CD4-positive, CD25-positive, alpha-beta regulatory T cell (primary cell): ENCODE measurements around the gene UGGT2. TPM values are rescaled to one million over a fixed set of nuclear protein-coding genes. Genes with fewer than 3 reads are reported as not detected.
A peak's percentile ranks its signal among the peaks of the same experiment; 100 is the strongest.

Experiments
- ATAC-seq, 2 donors: fragments of 150-1000 bp; cut with Tn5 transposase; one replicate each; pipeline ENCODE4 v1.10.0; 2021; ENCODE audit warnings: low read depth in 2 of 2, moderate number of reproducible peaks in 2 of 2, moderate library complexity in 1 of 2
- DNase-seq, 3 donors: peaks; one replicate each; pipeline versions ENCODE4 v3.0.0 to v3.0.0-alpha.2; 2012 to 2022; ENCODE audit warnings: mixed read lengths in 1 of 3
- H3K27ac ChIP-seq: one replicate; pipeline ENCODE4 v1.7.0; 2013; ENCODE audit warnings: mild to moderate bottlenecking, low read length; ENCODE audit not compliant: insufficient read depth, poor library complexity, severe bottlenecking
- H3K27me3 ChIP-seq: one replicate; pipeline ENCODE4 v1.7.0; 2013; ENCODE audit warnings: low read length; ENCODE audit not compliant: control insufficient read depth, insufficient read depth
- H3K36me3 ChIP-seq: one replicate; pipeline ENCODE4 v1.7.0; 2013; ENCODE audit warnings: mild to moderate bottlenecking, low read length, moderate library complexity; ENCODE audit not compliant: control insufficient read depth, insufficient read depth
- H3K4me1 ChIP-seq: 2 replicates; pipeline ENCODE4 v1.7.0; 2013; ENCODE audit warnings: mild to moderate bottlenecking, low read length; ENCODE audit not compliant: insufficient read depth, control insufficient read depth, poor library complexity, severe bottlenecking
- H3K4me3 ChIP-seq: one replicate; pipeline ENCODE4 v1.7.0; 2013; ENCODE audit warnings: low read depth, mild to moderate bottlenecking, low read length, moderate library complexity
- H3K9me3 ChIP-seq, 2 experiments: 1 replicate in 1 of 2; 2 replicates in 1 of 2; pipeline ENCODE4 v1.7.0; 2013; ENCODE audit warnings: low read length in 2 of 2, mild to moderate bottlenecking in 1 of 2, moderate library complexity in 1 of 2; ENCODE audit not compliant: control insufficient read depth in 2 of 2
- H3K27ac Mint-ChIP-seq, 3 donors: one replicate each; pipeline ENCODE4 v1.8.0; 2020 to 2022; ENCODE audit warnings: mild to moderate bottlenecking in 3 of 3, mixed read lengths in 3 of 3, moderate library complexity in 2 of 3
- H3K27me3 Mint-ChIP-seq: one replicate; pipeline ENCODE4 v1.8.0; 2022; ENCODE audit warnings: mild to moderate bottlenecking, mixed read lengths
- H3K36me3 Mint-ChIP-seq: one replicate; pipeline ENCODE4 v1.8.0; 2020; ENCODE audit warnings: mixed read lengths
- H3K4me1 Mint-ChIP-seq, 4 donors: one replicate each; pipeline ENCODE4 v1.8.0; 2020 to 2022; ENCODE audit warnings: mixed read lengths in 4 of 4, mild to moderate bottlenecking in 1 of 4
- H3K4me3 Mint-ChIP-seq, 4 donors: one replicate each; pipeline ENCODE4 v1.8.0; 2020 to 2022; ENCODE audit warnings: mild to moderate bottlenecking in 4 of 4, mixed read lengths in 4 of 4, moderate library complexity in 3 of 4
- H3K9me3 Mint-ChIP-seq, 7 donors: one replicate each; pipeline ENCODE4 v1.8.0; 2020 to 2022; ENCODE audit warnings: mixed read lengths in 7 of 7, mild to moderate bottlenecking in 3 of 7, moderate library complexity in 2 of 7
- polyA plus RNA-seq, 4 donors: library from polyadenylated mRNA; unstranded; fragments of 300-500 nt; fragmentation: Illumina TruSeq; gene quantifications; one replicate each; pipeline ENCODE4 v1.2.3, GENCODE V29; 2021
- total RNA-seq: library from RNA; stranded (reverse); gene quantifications from one replicate; pipeline ENCODE4 v1.2.3, GENCODE V29; 2022

Gene UGGT2
- total and polyA plus RNA-seq, 5 donors from 2014 or later: 0.08 to 0.47 TPM; not detected in 3

DNA sequence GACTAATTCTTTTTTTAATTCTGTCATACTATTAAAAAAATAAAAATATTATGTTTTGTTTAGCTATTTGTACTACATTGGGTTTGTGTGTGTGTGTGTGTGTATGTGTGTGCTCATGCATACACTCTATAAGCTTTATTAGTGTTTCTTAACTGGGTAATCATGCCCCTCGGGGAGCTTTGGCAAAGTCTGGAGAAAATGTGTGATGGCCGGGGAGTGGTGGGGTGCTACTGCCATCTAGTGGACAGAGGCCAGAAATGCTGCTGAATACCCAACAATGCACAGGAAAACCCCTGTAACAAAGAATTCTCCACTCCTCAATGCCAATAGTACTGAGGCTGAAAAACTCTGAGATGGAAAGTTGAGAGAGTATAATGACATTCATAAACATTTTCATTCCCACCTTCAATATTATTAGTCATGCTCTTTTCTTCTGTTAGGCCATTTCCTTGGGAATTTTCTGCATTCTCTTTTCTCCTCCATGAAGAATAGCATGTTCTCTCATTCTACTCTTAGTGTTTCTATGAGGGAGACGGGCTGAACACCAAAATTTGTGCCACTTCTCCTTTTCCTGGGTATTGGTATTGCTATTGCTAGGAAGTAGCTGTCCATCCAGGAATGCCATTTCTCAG lies 219.0 kb downstream of the UGGT2 start:
- peaks cover 0 to 2% (median under 1%) of the 10 kb centered on the region in 4 donors for H3K4me1 Mint-ChIP-seq
- H3K27me3 Mint-ChIP-seq: peaks cover 14% of the 10 kb centered on the region
- no peaks in the 10 kb centered on the region for H3K36me3 ChIP-seq
- H3K36me3 Mint-ChIP-seq: no peaks in the 10 kb centered on the region
- H3K9me3 Mint-ChIP-seq: peaks cover 0 to 7% (median 2%) of the 10 kb centered on the region in 7 donors
- peak; percentile 65 to 66 for ATAC-seq
- DNase-seq: peak; percentile 39 to 62 (median 61)
- no peak overlapping the region for H3K27ac Mint-ChIP-seq
- no peak overlapping the region for H3K4me3 ChIP-seq
- H3K4me1 ChIP-seq: no peaks in the 10 kb centered on the region
- H3K27me3 ChIP-seq: no peaks in the 10 kb centered on the region
- no peak overlapping the region for H3K4me3 Mint-ChIP-seq
- H3K9me3 ChIP-seq: peaks cover 0 to 4% of the 10 kb centered on the region in 2 experiments
- no peak overlapping the region for H3K27ac ChIP-seq

DNA sequence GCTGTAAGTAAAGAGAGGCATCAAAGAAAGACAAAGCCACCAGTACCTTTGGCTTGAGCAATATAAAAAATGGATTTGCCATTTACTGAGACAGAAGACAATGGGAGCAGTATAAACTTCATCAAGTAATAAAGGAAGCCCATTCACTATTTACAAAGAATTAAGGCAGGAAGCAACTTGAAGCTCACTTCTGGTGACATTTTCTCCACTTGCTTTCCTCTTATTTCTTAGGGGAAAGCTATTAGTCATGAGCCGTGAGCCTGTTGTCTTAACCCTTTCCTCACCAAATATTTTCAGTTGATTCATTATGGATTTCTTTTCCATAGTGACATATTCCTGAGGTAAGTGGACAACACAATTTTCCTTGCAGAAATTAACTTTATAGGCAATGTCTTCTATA lies 219.5 kb downstream of the UGGT2 start:
- no peaks in the 10 kb centered on the region for H3K36me3 Mint-ChIP-seq
- no peak overlapping the region for H3K27ac Mint-ChIP-seq
- H3K4me3 ChIP-seq: no peak overlapping the region
- peaks cover 0 to 2% (median under 1%) of the 10 kb centered on the region in 4 donors for H3K4me1 Mint-ChIP-seq
- peaks cover 0 to 7% (median 0%) of the 10 kb centered on the region in 7 donors for H3K9me3 Mint-ChIP-seq
- H3K4me3 Mint-ChIP-seq: no peak overlapping the region
- H3K9me3 ChIP-seq: peaks cover 0 to 4% of the 10 kb centered on the region in 2 experiments
- no peak overlapping the region for H3K27ac ChIP-seq
- peaks cover 14% of the 10 kb centered on the region for H3K27me3 Mint-ChIP-seq
- H3K36me3 ChIP-seq: no peaks in the 10 kb centered on the region
- DNase-seq: no peak
- ATAC-seq: no peak
- no peaks in the 10 kb centered on the region for H3K27me3 ChIP-seq
- no peaks in the 10 kb centered on the region for H3K4me1 ChIP-seq

DNA sequence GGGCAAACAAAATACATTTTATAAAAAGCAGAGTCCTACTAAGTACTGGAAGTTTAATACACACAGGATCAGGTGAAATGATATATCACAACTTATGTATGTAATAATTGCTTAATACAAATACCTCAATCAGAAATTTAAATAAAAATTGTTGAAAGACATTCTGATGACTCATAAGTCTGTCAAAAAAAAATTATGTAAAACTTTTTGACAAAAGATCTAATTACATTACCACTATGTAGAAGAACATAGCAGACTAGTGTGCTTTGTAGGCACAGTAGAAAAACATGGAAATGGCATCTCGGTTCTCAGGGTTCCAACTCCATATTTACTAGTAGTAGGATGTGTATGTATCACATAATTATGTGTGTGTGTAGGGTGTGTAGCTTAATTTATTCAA lies 220.1 kb downstream of the UGGT2 start:
- H3K4me1 ChIP-seq: no peaks in the 10 kb centered on the region
- ATAC-seq (no peak), DNase-seq (no peak)
- no peak overlapping the region for H3K27ac ChIP-seq
- H3K36me3 Mint-ChIP-seq: no peaks in the 10 kb centered on the region
- H3K4me3 Mint-ChIP-seq: no peak overlapping the region
- H3K4me1 Mint-ChIP-seq: peaks cover 0 to 2% (median under 1%) of the 10 kb centered on the region in 4 donors
- H3K27me3 Mint-ChIP-seq: peaks cover 14% of the 10 kb centered on the region
- peaks cover 0 to 7% (median 1%) of the 10 kb centered on the region in 7 donors for H3K9me3 Mint-ChIP-seq
- peaks cover 0 to 4% of the 10 kb centered on the region in 2 experiments for H3K9me3 ChIP-seq
- H3K4me3 ChIP-seq: no peak overlapping the region
- no peaks in the 10 kb centered on the region for H3K36me3 ChIP-seq
- H3K27ac Mint-ChIP-seq: no peak overlapping the region
- no peaks in the 10 kb centered on the region for H3K27me3 ChIP-seq

DNA sequence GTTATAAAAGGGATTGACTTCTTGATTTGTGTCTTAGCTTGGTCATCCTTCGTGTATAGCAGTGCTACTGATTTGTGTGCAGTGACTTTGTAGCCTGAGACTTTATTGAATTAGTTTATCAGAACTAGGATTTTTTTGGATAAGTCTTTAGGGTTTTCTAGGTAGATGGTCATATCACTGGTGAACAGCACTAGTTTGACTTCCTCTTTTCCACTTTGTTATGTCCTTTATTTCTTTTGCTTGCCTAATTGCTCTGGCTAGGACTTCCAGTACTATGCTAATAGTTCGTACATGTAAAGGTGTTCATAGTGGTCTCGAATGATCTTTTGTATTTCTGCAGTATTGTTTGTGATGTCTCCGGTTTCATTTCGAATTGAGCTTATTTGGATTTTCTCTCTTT lies 230.9 kb downstream of the UGGT2 start:
- Mint-ChIP-seq H3K4me3 (no peak overlapping the region), H3K36me3 (no peaks in the 10 kb centered on the region), H3K27ac (no peak overlapping the region), H3K4me1 (no peaks in the 10 kb centered on the region), H3K9me3 (peaks cover 0 to 1% (median 0%) of the 10 kb centered on the region in 7 donors), H3K27me3 (peaks cover 11% of the 10 kb centered on the region)
- Histone ChIP-seq H3K4me3 (no peak overlapping the region), H3K9me3 (no peaks in the 10 kb centered on the region), H3K4me1 (no peaks in the 10 kb centered on the region), H3K27ac (no peak overlapping the region), H3K27me3 (peaks cover 6% of the 10 kb centered on the region), H3K36me3 (no peaks in the 10 kb centered on the region)
- DNase-seq (no peak), ATAC-seq (no peak)

DNA sequence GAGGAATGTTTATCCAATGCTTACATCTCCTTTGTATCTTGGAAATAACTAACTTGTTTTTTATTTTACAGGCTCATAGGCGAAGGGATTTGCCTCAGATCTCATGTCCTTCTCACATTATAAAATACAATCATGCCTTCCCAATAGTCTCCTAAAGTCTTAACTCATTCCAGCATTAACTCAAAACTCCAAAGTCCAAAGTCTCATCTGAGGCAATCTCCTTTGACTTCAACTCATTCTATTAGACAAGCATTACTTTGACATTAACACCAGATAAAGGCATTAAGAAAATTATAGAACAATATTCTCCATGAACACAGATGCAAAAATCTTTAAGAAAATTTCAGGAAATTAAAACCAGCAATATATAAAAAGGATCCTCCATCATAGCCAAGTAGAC lies 238.7 kb downstream of the UGGT2 start:
- Mint-ChIP-seq H3K27ac (no peak overlapping the region), H3K36me3 (no peaks in the 10 kb centered on the region), H3K4me3 (no peak overlapping the region), H3K27me3 (peaks cover 23% of the 10 kb centered on the region), H3K4me1 (no peaks in the 10 kb centered on the region), H3K9me3 (peaks cover 0 to 22% (median 7%) of the 10 kb centered on the region in 7 donors)
- no peaks in the 10 kb centered on the region for H3K27me3 ChIP-seq
- no peak for DNase-seq
- no peaks in the 10 kb centered on the region for H3K4me1 ChIP-seq
- no peak overlapping the region for H3K4me3 ChIP-seq
- no peak overlapping the region for H3K27ac ChIP-seq
- no peak for ATAC-seq
- no peaks in the 10 kb centered on the region for H3K36me3 ChIP-seq
- peaks cover under 1 to 7% of the 10 kb centered on the region in 2 experiments for H3K9me3 ChIP-seq

DNA sequence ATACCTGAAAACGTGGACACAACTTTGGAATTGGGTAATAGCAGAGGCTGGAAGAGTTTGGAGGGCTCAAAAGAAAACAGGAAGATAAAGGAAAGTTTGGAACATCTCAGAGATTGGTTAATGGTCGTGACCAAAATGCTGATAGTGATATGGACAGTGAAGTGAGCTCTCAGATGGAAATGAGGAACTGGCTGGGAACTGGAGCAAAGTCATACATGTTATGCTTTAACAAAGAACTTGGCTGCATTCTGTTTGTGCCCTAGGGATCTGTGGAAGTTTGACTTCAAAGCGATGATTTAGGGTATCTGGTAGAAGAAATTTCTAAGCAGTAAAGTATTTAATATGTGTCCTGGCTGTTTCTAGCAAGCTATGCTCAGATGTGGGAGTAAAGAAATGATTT lies 240.1 kb downstream of the UGGT2 start:
- H3K4me3 Mint-ChIP-seq: no peak overlapping the region
- no peaks in the 10 kb centered on the region for H3K4me1 ChIP-seq
- H3K36me3 Mint-ChIP-seq: no peaks in the 10 kb centered on the region
- H3K27ac ChIP-seq: no peak overlapping the region
- H3K4me3 ChIP-seq: no peak overlapping the region
- DNase-seq: no peak
- peaks cover 0 to 25% (median 7%) of the 10 kb centered on the region in 7 donors for H3K9me3 Mint-ChIP-seq
- H3K27ac Mint-ChIP-seq: no peak overlapping the region
- H3K9me3 ChIP-seq: peaks cover 3 to 7% of the 10 kb centered on the region in 2 experiments
- peaks cover 35% of the 10 kb centered on the region for H3K27me3 Mint-ChIP-seq
- peaks cover 4% of the 10 kb centered on the region for H3K27me3 ChIP-seq
- no peaks in the 10 kb centered on the region for H3K36me3 ChIP-seq
- no peaks in the 10 kb centered on the region for H3K4me1 Mint-ChIP-seq
- no peak for ATAC-seq

DNA sequence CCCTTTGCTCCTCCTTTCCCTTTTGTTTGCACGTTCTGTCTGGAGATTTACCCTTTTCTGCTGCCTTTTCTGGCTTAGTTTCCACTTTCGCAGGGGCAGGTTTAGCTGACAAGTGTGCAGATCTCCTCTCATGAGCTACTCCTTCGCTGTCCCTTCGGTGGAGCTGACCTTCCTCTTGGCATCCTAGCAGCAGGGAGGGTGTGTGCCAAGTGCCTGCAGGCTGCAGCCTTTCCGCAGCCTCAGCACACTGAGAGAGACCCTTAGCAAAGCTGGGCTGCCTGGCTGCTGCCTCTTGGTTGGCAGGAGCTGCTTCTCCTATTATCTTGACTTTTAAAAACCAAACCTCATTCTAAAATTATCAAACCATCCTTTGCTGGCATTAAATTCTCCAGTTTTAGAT lies 243.8 kb downstream of the UGGT2 start:
- peaks cover 3 to 7% of the 10 kb centered on the region in 2 experiments for H3K9me3 ChIP-seq
- no peaks in the 10 kb centered on the region for H3K36me3 ChIP-seq
- DNase-seq (no peak), ATAC-seq (no peak)
- Mint-ChIP-seq H3K36me3 (no peaks in the 10 kb centered on the region), H3K27ac (no peak overlapping the region), H3K4me1 (no peaks in the 10 kb centered on the region), H3K4me3 (no peak overlapping the region), H3K27me3 (peaks cover 38% of the 10 kb centered on the region), H3K9me3 (peaks cover 0 to 27% (median 11%) of the 10 kb centered on the region in 7 donors)
- no peak overlapping the region for H3K4me3 ChIP-seq
- H3K27ac ChIP-seq: no peak overlapping the region
- H3K4me1 ChIP-seq: no peaks in the 10 kb centered on the region
- peaks cover 4% of the 10 kb centered on the region for H3K27me3 ChIP-seq

DNA sequence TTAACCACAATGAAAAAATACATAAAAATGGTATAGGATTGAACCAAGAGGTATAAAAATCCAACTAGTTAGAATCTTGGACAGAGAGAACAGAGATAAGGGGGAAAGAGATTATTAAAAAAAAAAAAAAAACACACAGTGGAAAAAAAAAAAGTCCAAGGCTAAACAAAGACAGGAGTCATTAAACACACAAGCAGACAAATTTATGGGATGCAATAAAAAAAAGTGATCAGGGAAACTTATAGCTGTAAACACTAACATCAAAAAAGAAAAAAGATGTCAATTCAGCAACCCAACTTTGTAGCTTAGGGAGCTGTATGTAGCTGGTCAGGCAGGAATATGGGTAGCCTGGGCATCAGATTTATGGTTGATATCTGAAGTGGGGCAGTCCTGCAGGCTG lies 247.3 kb downstream of the UGGT2 start:
- Histone ChIP-seq H3K9me3 (peaks cover 0 to 3% of the 10 kb centered on the region in 2 experiments), H3K36me3 (no peaks in the 10 kb centered on the region), H3K4me1 (no peaks in the 10 kb centered on the region), H3K27me3 (peaks cover 4% of the 10 kb centered on the region), H3K4me3 (no peak overlapping the region), H3K27ac (no peak overlapping the region)
- ATAC-seq: no peak
- Mint-ChIP-seq H3K36me3 (no peaks in the 10 kb centered on the region), H3K4me1 (no peaks in the 10 kb centered on the region), H3K27ac (peak overlapping the region in 1 of 3 donors; percentile 49), H3K4me3 (no peak overlapping the region), H3K27me3 (peaks cover 45% of the 10 kb centered on the region), H3K9me3 (peaks cover 0 to 12% (median 4%) of the 10 kb centered on the region in 7 donors)
- no peak for DNase-seq
